ENCODE measurements around the gene NPPB.
A peak's percentile ranks its signal among the peaks of the same experiment; 100 is the strongest.

NPPB gene

DNA sequence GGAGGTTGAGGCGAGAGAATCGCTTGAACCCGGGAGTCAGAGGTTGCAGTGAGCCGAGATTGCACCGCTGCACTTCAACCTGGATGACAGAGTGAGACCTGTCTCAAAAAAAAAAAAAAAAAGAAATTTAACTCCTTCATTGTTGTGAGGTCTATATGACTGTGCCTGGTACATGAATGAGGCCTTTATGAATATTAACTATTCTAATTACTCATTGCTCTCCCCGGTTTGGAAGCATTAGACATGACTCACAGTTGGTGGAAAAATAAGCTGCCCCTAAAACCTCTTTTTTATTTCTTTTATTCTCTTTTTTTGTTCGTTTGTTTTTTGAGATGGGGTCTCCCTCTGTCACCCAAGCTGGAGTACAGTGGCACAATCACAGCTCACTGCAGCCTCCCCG lies 3.3 kb downstream of the NPPB start:
- no peak for DNase-seq
- no peaks in the 10 kb centered on the region for H3K9me3 Mint-ChIP-seq
- H3K27me3 Mint-ChIP-seq: peaks cover 78% of the 10 kb centered on the region
- no peak overlapping the region for H3K27ac Mint-ChIP-seq
- no peak overlapping the region for H3K4me3 Mint-ChIP-seq
- peaks cover 7% of the 10 kb centered on the region for H3K4me1 Mint-ChIP-seq (ENCODE audit: low read depth)
- no peaks in the 10 kb centered on the region for H3K36me3 Mint-ChIP-seq (ENCODE audit: low read depth)

DNA sequence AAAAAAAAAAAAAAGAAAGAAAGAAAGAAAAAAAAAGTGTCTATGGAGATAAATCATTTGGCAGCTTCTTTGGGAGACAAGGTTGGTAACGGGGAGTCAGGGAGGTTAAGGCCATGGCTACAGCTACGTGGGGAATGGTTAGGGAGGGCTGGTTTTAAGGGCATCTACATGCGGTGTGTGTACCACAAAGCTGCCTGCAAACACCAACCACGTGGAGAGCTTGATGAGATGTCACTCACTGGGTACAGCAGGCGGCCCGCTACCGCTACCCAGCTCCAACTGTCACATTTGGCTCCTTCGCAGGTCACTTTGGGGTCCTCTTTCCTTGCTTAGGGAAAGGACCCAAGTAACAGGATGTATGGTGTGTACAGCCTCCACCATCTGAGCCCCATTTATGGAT lies 4.2 kb downstream of the NPPB start:
- DNase-seq: no peak
- Mint-ChIP-seq H3K27ac (no peak overlapping the region), H3K4me3 (no peak overlapping the region), H3K27me3 (peaks cover 72% of the 10 kb centered on the region), H3K36me3 (ENCODE audit: low read depth) (no peaks in the 10 kb centered on the region), H3K9me3 (no peaks in the 10 kb centered on the region), H3K4me1 (ENCODE audit: low read depth) (peaks cover 7% of the 10 kb centered on the region)

DNA sequence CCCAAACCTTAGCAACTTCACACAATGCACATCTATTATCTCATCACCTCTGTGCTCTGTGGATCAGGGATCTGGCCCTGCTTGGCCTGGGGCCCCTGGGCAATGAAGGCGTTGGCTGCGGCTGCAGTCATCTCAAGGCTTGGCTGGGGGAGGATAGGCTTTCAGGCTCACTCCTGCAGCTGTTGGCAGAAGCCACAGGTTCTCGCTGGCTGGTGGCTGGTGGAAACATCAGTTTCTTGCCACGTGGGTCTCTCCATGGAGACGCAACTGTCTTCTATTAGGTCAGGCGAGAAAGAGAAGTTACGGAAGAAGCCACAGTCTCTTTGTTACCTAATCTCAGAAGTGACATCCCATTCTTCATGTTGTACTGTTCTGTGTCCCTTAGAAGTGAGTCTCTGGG lies 7.6 kb downstream of the NPPB start:
- H3K27ac Mint-ChIP-seq: no peak overlapping the region
- H3K36me3 Mint-ChIP-seq (ENCODE audit: low read depth): peaks cover 8% of the 10 kb centered on the region
- no peak for DNase-seq
- no peaks in the 10 kb centered on the region for H3K4me1 Mint-ChIP-seq (ENCODE audit: low read depth)
- no peak overlapping the region for H3K4me3 Mint-ChIP-seq
- H3K27me3 Mint-ChIP-seq: peaks cover 42% of the 10 kb centered on the region
- no peaks in the 10 kb centered on the region for H3K9me3 Mint-ChIP-seq

DNA sequence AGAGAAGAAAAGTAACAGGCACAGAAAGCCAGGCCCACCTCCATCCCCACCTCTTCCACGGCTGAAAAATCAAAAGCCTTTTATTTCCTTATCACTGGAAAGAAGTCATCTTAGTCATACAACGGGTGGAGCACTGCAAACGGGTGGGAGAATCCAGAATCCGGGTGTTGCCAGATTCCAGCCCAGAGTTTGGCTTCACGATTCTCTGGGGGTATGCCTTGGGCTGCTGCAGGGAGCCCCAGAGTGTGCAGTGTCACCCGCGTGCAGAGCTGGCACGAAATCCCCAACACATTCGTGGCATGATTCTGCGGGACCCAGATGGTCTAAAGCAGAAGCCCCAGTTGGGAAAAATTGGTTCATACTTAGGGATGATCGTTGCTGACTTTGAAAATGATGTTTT lies 8.6 kb downstream of the NPPB start:
- no peak overlapping the region for H3K4me3 Mint-ChIP-seq
- peaks cover 34% of the 10 kb centered on the region for H3K27me3 Mint-ChIP-seq
- DNase-seq: no peak

DNA sequence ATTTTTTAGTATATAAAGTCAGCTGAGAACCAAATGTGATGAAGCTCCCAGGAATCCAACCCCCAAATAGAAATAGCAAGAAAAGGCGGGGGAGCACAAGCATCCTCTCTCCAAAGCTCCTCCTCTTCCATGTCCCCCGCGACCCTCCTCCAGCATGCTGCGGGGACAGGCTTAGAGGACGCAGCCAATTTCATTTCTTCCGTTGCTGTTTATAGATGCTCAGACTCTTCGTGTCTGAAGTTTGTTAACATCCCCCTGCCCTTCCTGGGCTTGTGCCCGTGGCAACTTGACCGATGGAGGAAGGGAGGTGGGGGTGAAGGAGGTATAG lies 10.4 kb downstream of the NPPB start:
- H3K9me3 Mint-ChIP-seq: no peaks in the 10 kb centered on the region
- H3K36me3 Mint-ChIP-seq (ENCODE audit: low read depth): peaks cover 36% of the 10 kb centered on the region
- H3K4me3 Mint-ChIP-seq: no peak overlapping the region
- peaks cover 21% of the 10 kb centered on the region for H3K27me3 Mint-ChIP-seq
- H3K27ac Mint-ChIP-seq: no peak overlapping the region
- DNase-seq: no peak
- H3K4me1 Mint-ChIP-seq (ENCODE audit: low read depth): no peaks in the 10 kb centered on the region

More for the DNA sequence above, 8.6 kb downstream of the NPPB start:
- no peaks in the 10 kb centered on the region for H3K9me3 Mint-ChIP-seq
- H3K27ac Mint-ChIP-seq: no peak overlapping the region
- H3K4me1 Mint-ChIP-seq (ENCODE audit: low read depth): no peaks in the 10 kb centered on the region
- peaks cover 18% of the 10 kb centered on the region for H3K36me3 Mint-ChIP-seq (ENCODE audit: low read depth)

DNA sequence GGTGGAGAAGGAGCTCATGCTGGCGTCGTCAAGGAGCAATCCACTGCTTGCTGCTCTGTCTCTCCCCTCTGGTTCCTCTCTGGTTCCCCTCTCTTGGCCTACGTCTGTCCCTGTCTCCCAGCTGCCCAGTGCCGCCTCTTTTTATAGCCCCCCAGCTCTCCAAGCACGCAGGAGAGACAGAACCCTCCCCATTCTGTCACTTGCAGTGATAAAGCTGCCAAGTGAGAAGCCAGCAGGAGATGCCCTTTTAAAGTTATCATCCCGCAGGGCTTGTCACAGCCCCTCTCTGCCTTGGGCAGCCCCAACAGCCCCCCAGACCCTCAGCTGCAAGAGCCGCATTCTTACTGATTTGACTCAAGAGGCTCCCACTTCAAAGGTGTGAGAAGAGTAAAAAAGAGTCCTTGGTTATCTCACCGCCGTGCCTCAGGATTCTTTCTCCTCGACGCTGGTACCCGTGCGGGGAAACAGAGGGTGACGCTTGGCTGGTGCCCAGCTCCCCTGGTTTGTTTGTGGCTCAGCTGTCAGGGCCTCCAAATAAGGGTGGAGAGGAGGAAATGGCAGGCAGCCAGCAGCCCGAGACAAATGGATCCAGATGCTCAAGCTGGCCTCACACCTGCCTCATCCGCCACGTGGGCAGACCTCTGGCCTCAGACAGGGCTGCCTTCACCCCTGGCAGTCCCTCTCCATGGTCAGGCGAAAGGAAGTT lies 10.9 kb downstream of the NPPB start, which contains the start of gene NPPA:
Gene NPPA, minus strand, starts transcription at position 117 of the 706 bp plus-strand sequence. Its CDS starts 99 bp downstream, at position 18.
- DNase-seq: no peak
- Mint-ChIP-seq H3K27me3 (peaks cover 16% of the 10 kb centered on the region), H3K4me1 (ENCODE audit: low read depth) (no peaks in the 10 kb centered on the region), H3K36me3 (ENCODE audit: low read depth) (peaks cover 36% of the 10 kb centered on the region), H3K27ac (no peak within 1 kb of the TSS), H3K9me3 (no peaks in the 10 kb centered on the region), H3K4me3 (no peak within 1 kb of the TSS)

DNA sequence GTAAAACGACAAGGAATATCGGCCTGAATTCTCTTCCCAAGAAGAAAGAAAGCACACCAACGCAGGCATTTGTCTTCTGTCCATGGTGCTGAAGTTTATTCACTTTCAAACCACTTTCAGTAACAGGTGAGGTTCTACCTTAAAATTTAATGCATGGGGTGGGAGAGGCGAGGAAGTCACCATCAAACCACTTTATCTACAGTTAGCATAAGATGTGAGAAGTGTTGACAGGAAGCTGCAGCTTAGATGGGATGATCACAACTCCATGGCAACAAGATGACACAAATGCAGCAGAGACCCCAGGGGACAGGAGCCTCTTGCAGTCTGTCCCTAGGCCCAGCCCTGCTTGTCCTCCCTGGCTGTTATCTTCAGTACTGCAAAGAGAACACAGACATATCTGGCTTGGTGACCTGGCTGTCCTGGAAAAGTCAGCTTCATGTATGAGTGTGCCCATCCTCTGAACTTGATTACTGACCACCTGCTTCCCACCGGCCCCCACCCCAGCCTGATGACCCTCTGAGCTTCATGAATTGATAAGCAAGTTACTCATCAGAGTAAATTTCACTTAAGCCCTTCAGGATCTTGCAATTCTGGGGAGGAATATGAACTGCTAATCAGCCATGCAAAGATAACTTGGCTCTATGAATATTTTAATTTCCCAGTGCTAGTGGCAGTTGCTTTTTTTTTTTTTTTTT lies 13.0 kb downstream of the NPPB start:
- H3K9me3 Mint-ChIP-seq: no peaks in the 10 kb centered on the region
- H3K27ac Mint-ChIP-seq: no peak overlapping the region
- H3K4me1 Mint-ChIP-seq (ENCODE audit: low read depth): no peaks in the 10 kb centered on the region
- no peak for DNase-seq
- peaks cover 56% of the 10 kb centered on the region for H3K36me3 Mint-ChIP-seq (ENCODE audit: low read depth)
- H3K4me3 Mint-ChIP-seq: no peak overlapping the region
- peaks cover 4% of the 10 kb centered on the region for H3K27me3 Mint-ChIP-seq

DNA sequence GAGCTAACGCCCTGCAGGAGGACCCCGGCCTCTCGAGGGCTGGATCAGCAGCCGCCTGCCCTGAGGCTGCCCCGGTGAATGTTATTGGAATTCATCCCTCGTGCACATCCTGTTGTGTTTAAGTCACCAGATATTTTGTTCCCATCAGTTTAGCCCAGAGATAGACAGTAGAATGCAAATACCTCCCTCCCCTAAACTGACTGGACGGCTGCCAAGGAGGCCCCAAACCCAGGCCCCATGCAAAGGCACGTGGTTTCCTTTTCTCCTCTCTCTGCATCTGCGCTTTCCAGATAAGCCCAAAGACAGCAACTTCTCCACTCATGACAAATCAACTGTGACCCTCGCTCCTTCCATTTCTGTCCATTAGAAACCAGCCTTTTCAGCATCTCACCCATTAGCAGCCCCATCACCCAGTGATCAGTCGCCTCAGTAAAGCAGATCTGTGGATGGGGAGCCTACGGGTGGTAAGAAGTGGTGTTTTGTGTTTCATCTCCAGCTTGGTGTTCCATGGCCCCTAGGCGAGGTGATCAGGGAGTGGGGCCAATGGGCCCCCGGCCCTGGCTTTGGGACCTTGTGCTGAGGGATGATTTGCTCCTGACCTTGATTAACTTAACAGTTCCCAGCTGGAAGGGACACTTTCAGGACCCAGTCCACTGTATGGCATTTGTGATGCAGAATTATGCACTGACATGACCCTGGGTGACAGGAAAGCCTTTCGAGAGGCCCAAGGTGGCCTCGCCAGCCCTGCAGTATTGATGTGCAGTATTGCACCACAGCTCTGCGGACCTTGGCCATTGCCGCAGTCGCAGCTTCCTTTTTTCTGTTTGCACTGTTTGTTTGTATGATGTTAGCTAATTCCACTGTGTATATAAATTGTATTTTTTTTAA lies 16.3 kb downstream of the NPPB start:
- H3K4me1 Mint-ChIP-seq (ENCODE audit: low read depth): peaks cover 5% of the 10 kb centered on the region
- no peaks in the 10 kb centered on the region for H3K9me3 Mint-ChIP-seq
- no peak overlapping the region for H3K27ac Mint-ChIP-seq
- peaks cover 84% of the 10 kb centered on the region for H3K36me3 Mint-ChIP-seq (ENCODE audit: low read depth)
- no peak for DNase-seq
- no peaks in the 10 kb centered on the region for H3K27me3 Mint-ChIP-seq
- H3K4me3 Mint-ChIP-seq: no peak overlapping the region

DNA sequence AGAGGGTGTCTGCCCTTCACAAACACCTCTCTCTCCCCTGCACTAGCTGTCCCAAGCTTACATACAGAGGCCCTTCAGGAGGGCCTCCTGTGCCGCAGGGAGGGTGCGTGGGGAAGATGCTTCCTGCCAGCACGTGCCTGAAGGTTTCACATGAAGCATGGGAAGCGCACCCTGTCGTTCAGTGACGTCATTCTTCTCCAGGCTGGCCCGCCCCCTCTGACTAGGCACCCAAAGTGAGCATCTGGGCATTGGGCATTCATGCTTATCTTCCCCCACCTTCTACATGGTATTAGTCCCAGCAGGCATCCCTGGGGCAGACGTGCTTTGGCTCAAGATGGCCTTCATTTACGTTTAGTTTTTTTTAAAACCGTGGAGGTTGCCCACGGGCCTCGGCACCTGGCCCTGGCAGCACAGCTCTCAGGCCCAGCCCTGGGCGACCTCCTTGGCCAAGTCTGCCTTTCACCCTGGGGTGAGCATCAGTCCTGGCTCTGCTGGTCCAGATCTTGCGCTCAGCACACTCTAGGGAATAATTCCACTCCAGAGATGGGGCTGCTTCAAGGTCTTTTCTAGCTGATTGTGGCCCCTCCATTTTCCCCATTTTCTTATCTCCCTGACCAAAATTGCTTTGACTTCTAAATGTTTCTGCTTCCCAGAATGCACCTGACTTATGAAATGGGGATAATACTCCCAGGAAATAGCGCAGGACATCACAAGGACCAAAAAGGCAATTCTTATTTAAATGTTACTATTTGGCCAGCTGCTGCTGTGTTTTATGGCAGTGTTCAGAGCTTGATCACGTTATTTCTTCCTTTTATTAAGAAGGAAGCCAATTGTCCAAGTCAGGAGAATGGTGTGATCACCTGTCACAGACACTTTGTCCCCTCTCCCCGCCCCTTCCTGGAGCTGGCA lies 17.2 kb downstream of the NPPB start:
- no peak for DNase-seq
- Mint-ChIP-seq H3K4me3 (no peak overlapping the region), H3K4me1 (ENCODE audit: low read depth) (peaks cover 5% of the 10 kb centered on the region), H3K36me3 (ENCODE audit: low read depth) (peaks cover 90% of the 10 kb centered on the region), H3K27ac (no peak overlapping the region), H3K27me3 (no peaks in the 10 kb centered on the region), H3K9me3 (no peaks in the 10 kb centered on the region)

DNA sequence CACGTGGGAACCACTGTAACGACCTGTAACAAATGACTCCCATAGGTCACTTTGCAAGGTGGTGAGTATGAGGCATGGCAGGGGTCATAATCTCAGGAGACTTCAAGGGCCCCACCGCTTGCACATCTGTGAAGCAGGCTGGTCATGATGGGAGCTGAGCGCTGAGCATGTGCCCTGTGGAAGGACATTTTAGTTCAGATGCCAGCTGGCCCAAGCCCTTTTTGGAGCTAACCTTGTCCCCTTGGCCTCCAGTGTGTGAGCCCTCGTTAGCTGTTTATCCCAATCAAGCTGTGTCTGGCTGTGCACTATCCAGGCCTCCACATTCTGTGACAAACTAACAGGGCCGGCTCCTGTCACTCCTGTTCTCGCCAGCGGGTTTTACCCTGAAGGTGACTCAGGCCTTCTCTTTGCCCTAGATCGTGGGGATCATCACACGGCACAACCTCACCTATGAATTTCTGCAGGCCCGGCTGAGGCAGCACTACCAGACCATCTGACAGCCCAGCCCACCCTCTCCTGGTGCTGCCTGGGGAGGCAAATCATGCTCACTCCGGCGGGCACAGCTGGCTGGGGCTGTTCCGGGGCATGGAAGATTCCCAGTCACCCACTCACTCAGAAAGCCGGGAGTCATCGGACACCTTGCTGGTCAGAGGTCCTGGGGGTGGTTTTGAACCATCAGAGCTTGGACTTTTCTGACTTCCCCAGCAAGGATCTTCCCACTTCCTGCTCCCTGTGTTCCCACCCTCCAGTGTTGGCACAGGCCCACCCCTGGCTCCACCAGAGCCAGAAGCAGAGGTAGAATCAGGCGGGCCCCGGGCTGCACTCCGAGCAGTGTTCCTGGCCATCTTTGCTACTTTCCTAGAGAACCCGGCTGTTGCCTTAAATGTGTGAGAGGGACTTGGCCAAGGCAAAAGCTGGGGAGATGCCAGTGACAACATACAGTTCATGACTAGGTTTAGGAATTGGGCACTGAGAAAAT lies 18.7 kb downstream of the NPPB start:
- Mint-ChIP-seq H3K27me3 (no peaks in the 10 kb centered on the region), H3K4me1 (ENCODE audit: low read depth) (peaks cover 5% of the 10 kb centered on the region), H3K27ac (no peak overlapping the region), H3K4me3 (no peak overlapping the region), H3K9me3 (no peaks in the 10 kb centered on the region), H3K36me3 (ENCODE audit: low read depth) (peaks cover 92% of the 10 kb centered on the region)
- no peak for DNase-seq

DNA sequence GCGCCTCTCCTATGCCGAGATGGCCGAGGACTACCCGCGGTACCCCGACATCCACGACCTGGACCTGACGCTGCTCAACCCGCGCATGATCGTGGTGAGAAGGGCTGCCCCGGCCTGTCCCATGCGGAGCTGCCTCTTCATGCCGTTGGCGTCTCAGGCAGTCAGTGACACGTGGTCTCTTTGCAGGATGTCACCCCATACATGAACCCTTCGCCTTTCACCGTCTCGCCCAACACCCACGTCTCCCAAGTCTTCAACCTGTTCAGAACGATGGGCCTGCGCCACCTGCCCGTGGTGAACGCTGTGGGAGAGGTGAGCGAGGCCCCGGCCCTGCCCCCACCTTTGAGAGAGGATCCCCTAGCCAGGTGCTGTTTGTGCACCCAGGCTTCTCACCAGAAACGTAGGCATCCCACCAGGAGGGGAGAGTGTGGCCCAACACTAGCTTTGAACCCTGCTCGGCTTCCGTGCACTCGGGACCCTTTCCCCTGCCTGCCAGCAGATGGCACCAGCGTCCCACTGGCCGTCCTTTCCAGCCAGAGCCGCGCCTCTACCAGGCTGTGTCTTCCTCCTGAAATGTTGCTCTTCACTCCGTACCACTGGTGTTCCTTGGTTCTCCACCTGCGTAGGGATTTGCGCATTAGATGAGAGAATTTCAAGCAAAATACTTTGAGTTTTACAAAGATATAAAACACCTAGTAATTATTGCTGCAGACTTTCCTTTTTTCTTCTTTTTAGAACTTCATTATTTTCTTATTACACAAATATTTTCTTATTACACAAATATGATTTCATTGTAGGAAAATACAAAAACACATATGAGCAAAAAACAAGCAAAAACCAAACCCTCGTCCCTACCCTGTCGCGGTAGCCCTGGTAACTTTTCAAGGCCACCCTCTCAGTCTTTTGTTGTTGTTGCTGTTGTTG lies 20.1 kb downstream of the NPPB start:
- Mint-ChIP-seq H3K9me3 (no peaks in the 10 kb centered on the region), H3K27ac (peak overlapping the region; percentile 18), H3K4me3 (no peak overlapping the region), H3K27me3 (no peaks in the 10 kb centered on the region), H3K36me3 (ENCODE audit: low read depth) (peaks cover 92% of the 10 kb centered on the region), H3K4me1 (ENCODE audit: low read depth) (peaks cover 5% of the 10 kb centered on the region)
- DNase-seq: peak; percentile 82

DNA sequence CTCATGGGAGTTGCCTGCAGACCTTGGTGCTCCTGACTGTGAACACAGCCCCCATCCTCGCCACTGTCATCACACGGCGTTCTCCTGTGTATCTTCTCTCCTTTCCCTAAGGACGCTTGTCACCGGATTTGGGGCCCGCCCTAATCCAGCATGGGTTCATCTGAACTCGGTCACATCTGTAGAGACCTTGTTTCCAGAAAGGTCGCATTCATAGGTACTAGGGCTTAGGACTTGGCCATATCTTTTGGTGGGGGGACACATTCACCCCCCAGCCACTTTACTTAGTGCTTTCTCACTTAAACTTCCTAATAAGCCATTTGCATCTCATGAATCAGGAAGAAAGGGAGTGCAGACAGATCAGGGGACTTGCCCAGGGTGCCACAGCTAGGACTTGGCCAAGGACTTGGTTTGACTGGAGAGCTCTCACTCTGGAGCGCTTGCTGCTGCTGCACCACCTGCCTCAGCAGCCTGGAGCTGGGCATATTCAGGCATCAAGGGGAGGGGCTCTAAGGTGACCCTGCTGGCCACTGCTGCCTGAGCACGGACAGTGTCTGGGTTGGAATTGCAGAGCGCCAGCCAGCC lies 20.9 kb downstream of the NPPB start:
- Mint-ChIP-seq H3K27me3 (no peaks in the 10 kb centered on the region), H3K9me3 (no peaks in the 10 kb centered on the region), H3K4me3 (no peak overlapping the region), H3K27ac (no peak overlapping the region), H3K4me1 (ENCODE audit: low read depth) (peaks cover 5% of the 10 kb centered on the region), H3K36me3 (ENCODE audit: low read depth) (peaks cover 96% of the 10 kb centered on the region)
- no peak for DNase-seq
